CD4-positive, alpha-beta T cell treated with Interleukin-10 for 1 hour (primary cell): ENCODE results near the gene NEU4.
"Not testable (repeated sequence)": the region's sequence is repeated elsewhere in the genome, so short reads cannot be mapped to it uniquely, and the experiment has no call there.

Source experiments
- DNase-seq: peaks from one replicate; pipeline ENCODE4 v3.0.0-alpha.2; 2020

Gene NEU4

DNA sequence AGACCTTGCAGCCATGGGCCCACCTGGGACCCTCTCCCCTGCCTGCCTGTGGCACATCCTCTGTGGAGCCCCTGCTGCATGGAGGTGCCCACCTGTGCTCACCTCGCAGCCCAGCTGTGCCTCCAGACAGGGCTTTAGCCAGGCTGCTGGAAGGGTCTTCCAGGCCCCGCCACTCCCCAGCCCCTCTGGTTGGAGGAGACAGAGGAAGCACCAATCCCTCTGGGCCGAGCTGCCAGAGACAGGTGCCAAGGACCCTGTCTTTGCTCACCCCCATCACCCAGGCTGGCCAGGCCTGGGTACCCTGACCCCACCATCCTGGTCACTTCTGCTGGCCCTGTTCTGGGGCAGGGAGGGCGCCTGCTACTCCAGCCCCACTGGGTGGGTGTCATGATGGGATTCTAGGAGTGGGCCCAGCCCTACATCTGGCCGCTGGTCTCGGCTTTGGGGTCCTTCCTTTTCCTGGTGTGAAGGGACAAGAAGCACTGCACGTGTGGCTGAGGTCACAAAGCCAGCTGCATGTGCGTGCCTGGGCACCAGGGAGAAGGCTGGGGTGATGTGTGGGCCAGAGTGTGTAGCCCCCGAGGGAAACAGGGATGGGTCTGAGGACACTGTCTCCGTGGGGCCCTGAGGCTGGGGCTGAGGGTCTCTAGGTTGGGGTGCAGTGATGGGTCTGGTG lies 9.3 kb upstream of the NEU4 start:
- no peak for DNase-seq

DNA sequence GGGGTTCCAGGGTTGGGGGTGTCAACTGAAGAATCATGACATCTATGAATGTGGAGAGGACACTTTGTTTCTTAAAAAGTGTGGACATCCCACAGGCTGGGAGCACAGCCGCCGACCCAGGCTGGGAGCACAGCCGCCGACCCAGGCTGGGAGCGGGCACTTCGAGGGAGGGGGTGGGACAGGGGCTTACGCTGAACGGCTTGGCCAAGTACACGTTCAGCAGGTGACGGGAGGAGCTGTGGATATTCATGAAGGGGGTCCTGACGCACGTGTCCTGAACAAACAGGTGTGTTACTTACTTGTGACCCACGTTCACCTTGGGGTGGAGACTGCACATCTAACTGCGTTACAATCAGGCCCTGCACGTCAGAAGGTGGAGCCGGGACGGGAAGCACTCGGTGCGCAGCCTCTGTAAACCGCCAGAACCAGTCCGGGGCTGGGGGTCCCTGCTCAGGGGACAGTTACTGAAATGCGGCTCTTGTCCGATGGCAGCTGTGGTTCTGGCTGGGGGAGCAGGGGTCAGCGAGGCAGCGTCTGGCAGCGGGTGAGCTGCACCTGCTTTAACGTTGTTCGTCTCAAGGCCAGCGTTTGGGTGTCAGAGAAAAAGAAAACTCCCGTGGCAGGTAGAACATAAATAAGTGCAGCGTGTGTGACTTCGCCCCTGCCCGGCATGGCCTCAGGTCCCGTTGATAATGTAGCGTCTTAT lies 8.6 kb upstream of the NEU4 start:
- DNase-seq: not testable (repeated sequence)

GRCh38 chr2:241801611-241802420 lies 7.2 kb upstream of the NEU4 start:
- no peak for DNase-seq

GRCh38 chr2:241802421-241803318 lies 6.3 kb upstream of the NEU4 start:
- DNase-seq: no peak

- DNase-seq: peak; percentile 61
Observed at GRCh38 chr2:241803387-241804325, 5.3 kb upstream of the NEU4 start.

DNA sequence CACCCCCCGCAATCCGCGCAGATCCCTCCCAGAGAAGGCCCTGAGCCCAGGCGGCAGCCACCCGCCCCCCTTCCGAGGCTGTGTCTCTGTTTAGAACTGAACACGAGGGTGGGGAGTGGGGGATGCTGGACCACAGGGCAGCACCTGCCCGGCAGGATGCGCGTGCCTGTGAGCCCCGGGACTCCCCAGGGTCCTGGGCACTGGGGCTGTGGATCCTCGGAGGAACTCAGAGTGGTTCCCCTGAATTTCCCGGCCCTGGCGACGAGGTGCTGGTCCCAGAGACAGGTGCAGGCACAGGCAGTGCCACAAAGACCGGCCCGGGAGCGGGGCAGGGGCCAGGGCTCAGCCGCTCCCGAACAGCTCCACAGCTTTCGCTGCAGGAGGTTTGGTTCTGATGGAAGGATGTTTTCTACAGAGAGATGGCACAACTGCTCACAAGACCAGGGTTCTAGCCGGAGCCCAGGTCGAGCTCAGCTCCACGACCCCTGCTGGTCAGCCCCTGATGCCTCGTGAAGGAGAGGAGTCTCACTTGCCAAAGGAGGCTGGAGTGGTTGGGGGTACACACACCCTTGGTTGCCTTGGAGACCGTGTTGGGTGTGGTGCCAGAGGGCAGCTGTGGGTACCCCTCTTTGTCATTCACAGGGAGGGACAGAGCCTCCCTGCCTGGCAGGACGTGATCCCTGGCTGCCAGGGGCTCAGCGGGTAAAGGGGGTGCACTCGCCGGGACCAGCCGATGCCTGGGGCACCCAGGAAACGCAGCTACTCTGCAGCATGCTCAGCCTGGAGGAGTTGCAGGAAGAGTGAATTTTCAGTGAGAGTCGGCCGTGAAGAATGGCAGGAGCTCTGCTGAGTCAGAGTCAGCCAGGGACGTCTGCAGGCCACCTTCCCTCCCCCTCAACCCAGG lies 4.4 kb upstream of the NEU4 start:
- DNase-seq: peak; percentile 36

- DNase-seq: not testable (repeated sequence)
Observed at GRCh38 chr2:241806217-241806616, 2.8 kb upstream of the NEU4 start.

DNA sequence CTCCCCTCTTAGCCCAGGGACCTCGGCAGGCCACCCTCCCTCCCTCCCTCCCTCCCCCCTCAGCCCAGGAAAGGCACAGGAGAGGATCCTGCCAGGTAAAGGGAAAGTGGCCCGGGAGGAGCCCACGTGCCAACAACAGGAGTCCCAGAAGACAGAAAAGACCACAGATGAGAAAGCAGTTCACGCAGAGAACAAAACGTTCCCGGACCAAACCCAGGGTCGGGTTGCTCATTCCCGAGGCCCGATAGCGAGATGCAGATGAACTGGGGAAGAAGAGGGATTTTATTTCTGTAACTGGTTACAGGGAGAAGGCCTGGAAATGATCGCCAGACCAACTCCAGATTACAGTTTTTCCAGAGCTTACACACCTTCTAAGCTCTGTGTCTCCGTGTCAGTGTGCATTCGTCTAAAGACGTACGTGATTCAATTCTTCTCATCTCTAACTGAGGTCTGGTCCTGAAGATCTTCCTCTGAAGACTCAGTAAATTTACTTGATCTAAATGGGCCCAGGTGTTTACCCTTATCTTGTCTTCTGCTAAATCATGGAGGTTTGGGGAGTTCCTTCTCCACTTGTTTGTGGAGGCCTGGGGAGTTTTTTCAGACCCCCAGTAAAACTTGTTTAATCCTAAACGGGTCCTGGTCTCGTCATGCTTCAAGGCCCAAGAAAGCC lies 807 bp upstream of the NEU4 start:
- DNase-seq: no peak

DNA sequence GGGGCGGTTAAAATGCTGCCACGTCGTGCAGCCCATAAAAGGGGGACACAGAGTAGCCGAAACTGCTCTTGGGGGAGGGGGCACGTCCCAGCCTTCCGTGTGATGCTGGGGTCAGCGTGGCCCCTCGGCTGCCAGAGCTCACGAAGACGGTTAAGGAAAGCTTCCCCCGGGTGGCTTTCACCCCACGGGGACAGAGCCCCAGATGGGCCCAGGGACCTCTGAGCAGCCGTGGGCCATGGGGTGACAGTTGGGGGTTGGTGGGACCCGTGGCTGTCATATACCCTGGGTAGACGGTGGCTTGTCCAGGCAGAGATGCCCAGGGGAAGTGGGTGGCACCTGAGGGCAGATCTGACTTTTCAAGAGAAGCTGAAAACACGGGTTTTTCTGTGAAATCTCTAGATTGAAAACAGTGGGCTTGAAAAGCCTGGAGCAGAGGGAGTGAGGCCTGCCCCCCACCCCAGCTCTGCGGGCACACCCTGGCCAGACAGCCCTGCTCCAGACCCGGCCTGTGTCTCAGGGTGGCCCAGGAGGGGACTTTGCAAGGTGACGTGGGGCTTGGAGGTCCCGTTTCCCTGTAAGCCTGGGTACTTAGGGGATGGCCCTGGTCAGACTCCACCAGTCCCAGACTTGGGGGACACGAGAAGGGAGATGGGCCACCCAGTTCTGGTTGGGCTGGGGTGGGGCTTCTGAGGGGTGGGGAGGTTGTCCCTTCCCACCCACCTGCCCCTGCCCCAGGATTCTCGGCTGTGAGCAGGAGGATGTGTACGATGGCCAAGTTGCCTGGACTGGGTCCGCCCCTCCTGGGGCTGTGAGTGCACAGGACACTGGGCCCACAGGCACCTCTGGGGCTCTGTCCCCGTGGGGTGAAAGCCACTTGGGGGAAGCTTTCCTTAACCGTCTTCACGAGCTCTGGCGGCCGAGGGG lies 652 bp downstream of the NEU4 start:
- DNase-seq: no peak

GRCh38 chr2:241810307-241811200 lies 1.6 kb downstream of the NEU4 start:
- DNase-seq: no peak

DNA sequence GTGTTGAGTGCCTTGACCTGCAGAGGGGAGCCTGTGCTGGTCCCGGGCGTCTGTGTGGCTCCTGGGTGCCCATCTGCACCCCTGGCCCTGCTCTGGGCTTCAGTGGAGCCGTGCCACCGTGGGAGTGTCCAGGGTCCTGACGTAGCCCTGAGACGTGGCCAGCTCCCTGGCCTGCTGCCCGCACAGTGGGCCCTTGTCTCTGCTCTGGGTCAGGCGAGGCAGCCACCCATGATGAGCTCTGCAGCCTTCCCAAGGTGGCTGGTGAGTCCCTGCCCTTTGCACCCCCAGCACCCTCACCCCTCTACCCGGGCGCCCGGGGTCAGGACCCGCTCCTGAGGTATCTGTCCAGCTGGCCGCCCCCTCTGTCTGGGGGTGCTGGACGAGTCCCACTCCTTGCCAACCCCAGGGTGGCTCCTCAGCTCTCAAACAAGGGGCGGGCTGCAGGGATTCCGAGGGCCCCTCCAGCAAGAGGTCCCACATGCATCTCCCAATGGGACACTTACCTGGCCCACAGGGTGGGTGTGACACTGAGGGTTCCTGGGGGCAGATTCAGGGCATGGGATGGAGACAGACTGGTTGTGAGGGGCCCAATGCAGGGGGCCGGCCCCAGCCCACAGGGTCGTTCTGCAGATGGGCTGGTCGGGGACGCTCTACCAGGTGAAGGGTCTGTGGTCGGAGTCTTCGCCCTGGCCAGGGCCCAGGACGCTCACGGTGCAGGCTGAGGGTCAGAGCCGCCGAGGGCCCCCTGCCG lies 2.4 kb downstream of the NEU4 start:
- DNase-seq: no peak

DNA sequence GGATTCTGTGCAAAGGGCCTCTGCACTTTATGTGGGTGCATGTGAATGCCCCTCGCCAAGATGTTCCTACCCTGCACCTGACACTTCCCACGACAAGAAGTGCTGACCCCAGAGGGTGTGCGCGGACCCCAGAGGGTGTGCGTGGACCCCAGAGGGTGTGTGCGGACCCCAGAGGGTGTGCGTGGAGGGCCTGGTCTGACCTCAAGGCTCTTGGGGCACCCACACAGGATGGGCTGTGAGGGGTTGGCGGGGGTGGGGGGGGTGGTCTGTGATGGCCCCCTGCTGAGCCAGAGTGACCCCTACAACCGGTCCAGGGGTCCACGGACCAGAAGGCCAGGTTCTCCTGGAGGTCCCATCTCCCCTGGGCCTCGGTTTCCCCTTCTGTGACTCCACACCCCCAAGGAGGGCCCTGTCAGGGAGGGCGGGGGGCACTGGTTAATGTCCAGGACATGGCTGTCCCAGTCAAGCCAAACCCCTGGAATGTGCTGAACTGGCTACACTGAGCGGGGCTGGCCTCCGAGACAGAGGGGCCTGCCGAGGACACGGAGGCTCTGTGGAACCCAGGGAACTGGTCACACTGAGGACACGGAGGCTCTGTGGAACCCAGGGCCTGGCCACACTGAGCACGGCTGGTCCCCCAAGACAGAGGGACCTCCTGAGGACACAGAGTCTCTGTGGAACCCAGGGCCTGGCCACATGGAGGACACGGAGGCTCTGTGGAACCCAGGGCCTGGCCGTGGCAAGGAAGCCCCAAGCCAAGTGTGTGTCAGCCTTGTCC lies 3.1 kb downstream of the NEU4 start:
- DNase-seq: no peak

DNA sequence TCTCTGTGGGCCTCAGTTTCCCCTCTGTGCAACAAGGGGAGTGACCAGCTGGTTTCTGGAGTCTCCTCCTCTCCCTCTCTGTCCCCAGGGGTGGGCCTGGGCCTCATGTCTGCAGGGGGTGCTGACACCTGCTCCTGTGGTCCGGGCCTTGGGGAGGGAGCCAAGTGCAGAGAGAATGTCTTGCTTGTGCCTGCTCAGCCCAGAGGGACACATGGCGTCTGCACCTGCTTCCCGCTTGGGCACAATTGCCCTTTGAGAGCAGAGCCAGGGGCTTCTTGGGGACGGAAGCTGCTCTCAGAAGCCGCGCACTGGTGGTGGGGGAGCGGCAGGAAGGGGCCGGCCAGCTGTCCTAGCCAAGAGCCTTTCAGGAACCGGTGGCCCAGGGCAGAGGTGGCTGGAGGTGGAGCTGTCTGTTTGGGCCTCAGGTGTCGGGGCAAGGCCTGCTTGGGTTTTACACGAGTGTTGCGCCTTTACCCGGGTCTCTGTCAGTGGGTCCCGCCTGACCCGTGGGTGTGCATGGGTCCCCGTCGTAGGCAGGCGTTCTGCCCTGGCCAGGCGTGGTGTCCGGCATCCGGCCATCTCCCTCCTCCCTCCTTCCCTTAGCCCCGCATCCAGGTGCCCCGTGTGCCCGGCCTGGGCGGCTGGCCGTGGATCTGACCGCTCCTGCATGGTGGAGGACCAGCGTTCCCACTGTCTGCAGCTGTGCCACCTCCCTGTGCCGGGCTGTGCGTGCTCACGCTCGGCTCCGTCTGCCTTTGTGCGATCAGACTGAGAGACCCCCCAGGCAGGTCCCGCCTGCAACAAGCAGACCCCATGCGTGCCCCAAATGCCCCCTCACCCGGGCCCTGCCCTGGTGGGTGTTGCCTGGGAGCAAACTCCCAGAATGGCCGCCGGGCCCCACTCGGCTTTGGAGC lies 4.0 kb downstream of the NEU4 start:
- DNase-seq: no peak

DNA sequence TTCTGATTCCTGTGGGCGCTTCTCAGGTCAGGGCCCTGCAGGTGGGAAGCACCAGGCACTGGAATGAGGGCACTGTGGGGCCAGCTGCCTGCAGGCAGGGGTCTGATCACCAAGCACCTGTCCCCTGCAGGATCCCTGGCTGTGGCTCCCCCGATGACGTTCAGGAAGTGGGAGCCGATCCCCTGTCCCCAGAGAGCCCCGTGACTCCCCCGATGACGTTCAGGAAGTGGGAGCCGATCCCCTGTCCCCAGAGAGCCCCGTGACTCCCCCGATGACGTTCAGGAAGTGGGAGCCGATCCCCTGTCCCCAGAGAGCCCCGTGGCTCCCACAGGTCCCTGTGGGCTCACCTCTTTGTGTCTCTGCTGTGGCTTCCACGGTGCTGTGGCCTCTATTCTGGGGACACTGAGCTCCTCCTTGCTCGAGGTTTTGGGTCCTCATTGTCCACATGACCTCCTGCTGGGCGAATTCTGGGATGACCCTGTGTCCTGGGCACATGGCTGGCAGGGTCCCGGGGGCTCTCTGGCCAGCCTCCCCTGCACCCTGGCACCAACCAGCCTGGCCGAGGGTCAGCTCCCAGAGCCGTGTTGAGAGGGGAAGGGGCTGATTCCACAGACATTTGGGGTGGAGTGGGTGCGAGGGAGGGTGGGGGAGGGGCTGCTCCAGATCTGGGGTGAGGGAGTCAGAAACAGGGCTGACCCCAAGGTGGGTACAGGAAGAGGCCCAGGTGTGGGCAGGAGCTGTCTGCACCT lies 4.8 kb downstream of the NEU4 start:
- peak; percentile 52 for DNase-seq

DNA sequence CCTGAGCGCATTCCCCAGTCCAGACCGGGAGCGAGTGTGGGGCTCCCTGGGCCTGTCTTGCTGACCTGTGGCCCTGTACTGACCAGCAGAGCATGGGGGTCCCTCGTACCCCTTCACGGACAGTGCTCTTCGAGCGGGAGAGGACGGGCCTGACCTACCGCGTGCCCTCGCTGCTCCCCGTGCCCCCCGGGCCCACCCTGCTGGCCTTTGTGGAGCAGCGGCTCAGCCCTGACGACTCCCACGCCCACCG lies 5.3 kb downstream of the NEU4 start:
- no peak for DNase-seq
